BJ (cell line): ENCODE measurements around the gene B3GALNT2. TPM values are rescaled to one million over a fixed set of nuclear protein-coding genes. Genes with fewer than 3 reads are reported as not detected.
A peak's percentile ranks its signal among the peaks of the same experiment; 100 is the strongest.
"Not testable (repeated sequence)": the region's sequence is repeated elsewhere in the genome, so short reads cannot be mapped to it uniquely, and the experiment has no call there.

Source experiments
- CTCF ChIA-PET: fragments of 350-600 bp; formaldehyde crosslinking; extraction: SDS; loops from one replicate; lab custom pipeline; 2021; ENCODE audit warnings: antibody characterized with exemption, inconsistent platforms; lab: Yijun Ruan, JAX
- POLR2A ChIA-PET: fragments of 300-600 bp; sonication (Branson Sonifier 250); formaldehyde crosslinking; extraction: SDS; loops from one replicate; lab custom pipeline; 2021; ENCODE audit warnings: antibody characterized with exemption; lab: Charles Lee
- DNase-seq: peaks from one replicate; pipeline ENCODE4 v3.0.0-alpha.2; 2011; ENCODE audit warnings: low read depth
- H3K27me3 ChIP-seq: 2 replicates; pipeline ENCODE4 v1.6.0; 2011; ENCODE audit warnings: low read length; ENCODE audit not compliant: control insufficient read depth, insufficient read depth
- H3K36me3 ChIP-seq: 2 replicates; pipeline ENCODE4 v1.5.1; 2011; ENCODE audit warnings: low read length; ENCODE audit not compliant: control insufficient read depth, insufficient read depth
- H3K4me3 ChIP-seq: 2 replicates; pipeline ENCODE4 v1.5.1; 2011; ENCODE audit warnings: low read depth, mild to moderate bottlenecking, control low read depth, low read length
- CTCF ChIP-seq: IDR thresholded peaks from 2 replicates; pipeline ENCODE4 v1.5.1; 2011; ENCODE audit warnings: low read depth, mild to moderate bottlenecking, control low read depth, inconsistent platforms, low read length, moderate library complexity; ENCODE audit not compliant: insufficient read depth
- polyA minus RNA-seq: library from RNA; depleted of rRNA, polyadenylated mRNA; stranded (reverse); fragments of >200 nt; gene quantifications from 2 replicates; pipeline ENCODE4 v1.2.3, GENCODE V29; 2011; rRNA and poly(A)+ RNA removed
- polyA plus RNA-seq: library from polyadenylated mRNA; depleted of rRNA; stranded (reverse); fragments of >200 nt; gene quantifications from 2 replicates; pipeline ENCODE4 v1.2.3, GENCODE V29; 2011; rRNA removed

Gene B3GALNT2
- polyA plus RNA-seq: 17.4 and 25.9 TPM in 2 replicates
- polyA minus RNA-seq: 23.6 and 27.3 TPM in 2 replicates

GRCh38 chr1:235504122-235504493 is at the start of gene B3GALNT2:
TSS of gene B3GALNT2 (minus strand) at chr1:235504452. CDS start at chr1:235504252, 200 bp downstream.
- no peaks in the 10 kb centered on the region for H3K36me3 ChIP-seq
- H3K4me3 ChIP-seq: peak within 1 kb of the TSS; percentile 87
- TF ChIP-seq CTCF: no peak
- H3K27me3 ChIP-seq: no peaks in the 10 kb centered on the region
- POLR2A ChIA-PET: interaction anchor here (1.0 to 1.4 kb wide), 2 partner anchors 130 to 309 kb away, joined by 3 to 4 read pairs; no protein-coding TSS in a partner anchor
- DNase-seq: no peak
- CTCF ChIA-PET: interaction anchor here (0.6 to 3.6 kb wide), 22 partner anchors 9 to 468 kb away, joined by 3 to 25 read pairs (median 4); partner anchors contain the start of gene LYST

- ChIA-PET POLR2A (no interaction called here), CTCF (no interaction called here)
- no peaks in the 10 kb centered on the region for H3K36me3 ChIP-seq
- DNase-seq: no peak
- H3K4me3 ChIP-seq: no peak overlapping the region
- TF ChIP-seq CTCF: no peak
- H3K27me3 ChIP-seq: peaks cover 2% of the 10 kb centered on the region; the same call in 1 of the 2 replicates
Measured at GRCh38 chr1:235553112-235553551, 48.9 kb upstream of the B3GALNT2 start.

- CTCF ChIA-PET: no interaction called here
Measured at GRCh38 chr1:235552146-235552716, 48.0 kb upstream of the B3GALNT2 start.

GRCh38 chr1:235549351-235550139 is 45.3 kb upstream of the B3GALNT2 start:
- TF ChIP-seq CTCF: no peak
- H3K4me3 ChIP-seq: no peak overlapping the region
- DNase-seq: no peak
- ChIA-PET POLR2A (no interaction called here), CTCF (no interaction called here)
- no peaks in the 10 kb centered on the region for H3K36me3 ChIP-seq
- peaks cover 2% of the 10 kb centered on the region; the same call in 1 of the 2 replicates for H3K27me3 ChIP-seq

More at GRCh38 chr1:235552146-235552716, 48.0 kb upstream of the B3GALNT2 start:
- Histone ChIP-seq H3K4me3 (no peak overlapping the region), H3K36me3 (no peaks in the 10 kb centered on the region), H3K27me3 (peaks cover 2% of the 10 kb centered on the region; the same call in 1 of the 2 replicates)
- no peak for DNase-seq
- POLR2A ChIA-PET: no interaction called here
- no peak for TF ChIP-seq CTCF

GRCh38 chr1:235546369-235547155 is 42.3 kb upstream of the B3GALNT2 start:
- DNase-seq, POLR2A ChIA-PET, H3K4me3 ChIP-seq, H3K36me3 ChIP-seq, H3K27me3 ChIP-seq: not testable (repeated sequence)
- CTCF ChIA-PET: interaction anchor here (0.9 kb wide), 1 partner anchor 13 kb away, joined by 7 read pairs; no protein-coding TSS in a partner anchor
